Measurements from ENCODE around the gene CRISPLD2.

Gene CRISPLD2, protein sequence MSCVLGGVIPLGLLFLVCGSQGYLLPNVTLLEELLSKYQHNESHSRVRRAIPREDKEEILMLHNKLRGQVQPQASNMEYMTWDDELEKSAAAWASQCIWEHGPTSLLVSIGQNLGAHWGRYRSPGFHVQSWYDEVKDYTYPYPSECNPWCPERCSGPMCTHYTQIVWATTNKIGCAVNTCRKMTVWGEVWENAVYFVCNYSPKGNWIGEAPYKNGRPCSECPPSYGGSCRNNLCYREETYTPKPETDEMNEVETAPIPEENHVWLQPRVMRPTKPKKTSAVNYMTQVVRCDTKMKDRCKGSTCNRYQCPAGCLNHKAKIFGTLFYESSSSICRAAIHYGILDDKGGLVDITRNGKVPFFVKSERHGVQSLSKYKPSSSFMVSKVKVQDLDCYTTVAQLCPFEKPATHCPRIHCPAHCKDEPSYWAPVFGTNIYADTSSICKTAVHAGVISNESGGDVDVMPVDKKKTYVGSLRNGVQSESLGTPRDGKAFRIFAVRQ

DNA sequence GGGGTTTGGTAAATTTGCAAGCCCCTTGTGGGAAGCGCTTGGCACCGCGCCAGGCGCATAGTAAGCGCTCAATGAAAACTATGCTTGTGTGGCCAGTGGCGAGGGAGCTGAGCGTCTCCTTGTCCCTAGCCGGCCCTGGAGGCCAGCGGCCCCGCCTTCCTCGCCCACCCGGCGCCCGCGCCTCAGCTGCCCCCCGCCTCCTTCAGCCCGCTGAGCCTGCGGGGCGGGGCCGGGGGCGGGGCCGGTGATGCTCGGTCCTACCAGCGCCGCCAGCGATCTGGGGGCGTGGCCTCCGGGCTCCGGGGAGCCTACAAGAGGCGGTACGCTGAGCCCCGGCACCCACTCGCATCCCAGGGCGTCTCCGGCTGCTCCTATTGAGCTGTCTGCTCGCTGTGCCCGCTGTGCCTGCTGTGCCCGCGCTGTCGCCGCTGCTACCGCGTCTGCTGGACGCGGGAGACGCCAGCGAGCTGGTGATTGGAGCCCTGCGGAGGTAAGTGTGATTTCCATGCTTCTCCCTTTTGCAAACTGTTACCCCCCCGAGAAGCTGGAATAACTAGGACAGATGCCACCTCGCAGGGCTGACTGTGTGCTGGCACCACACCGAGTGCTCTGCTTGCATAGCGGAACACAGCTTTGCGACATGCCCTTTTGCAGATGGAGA is at the start of gene CRISPLD2:
CRISPLD2 (plus strand) TSS at position 342 of the 661 bp plus-strand sequence. CDS start 18,511 bp downstream, outside the sequence.
- H3K27ac ChIP-seq = no peak within 1 kb of the TSS
- TF ChIP-seq, protein P1, sequence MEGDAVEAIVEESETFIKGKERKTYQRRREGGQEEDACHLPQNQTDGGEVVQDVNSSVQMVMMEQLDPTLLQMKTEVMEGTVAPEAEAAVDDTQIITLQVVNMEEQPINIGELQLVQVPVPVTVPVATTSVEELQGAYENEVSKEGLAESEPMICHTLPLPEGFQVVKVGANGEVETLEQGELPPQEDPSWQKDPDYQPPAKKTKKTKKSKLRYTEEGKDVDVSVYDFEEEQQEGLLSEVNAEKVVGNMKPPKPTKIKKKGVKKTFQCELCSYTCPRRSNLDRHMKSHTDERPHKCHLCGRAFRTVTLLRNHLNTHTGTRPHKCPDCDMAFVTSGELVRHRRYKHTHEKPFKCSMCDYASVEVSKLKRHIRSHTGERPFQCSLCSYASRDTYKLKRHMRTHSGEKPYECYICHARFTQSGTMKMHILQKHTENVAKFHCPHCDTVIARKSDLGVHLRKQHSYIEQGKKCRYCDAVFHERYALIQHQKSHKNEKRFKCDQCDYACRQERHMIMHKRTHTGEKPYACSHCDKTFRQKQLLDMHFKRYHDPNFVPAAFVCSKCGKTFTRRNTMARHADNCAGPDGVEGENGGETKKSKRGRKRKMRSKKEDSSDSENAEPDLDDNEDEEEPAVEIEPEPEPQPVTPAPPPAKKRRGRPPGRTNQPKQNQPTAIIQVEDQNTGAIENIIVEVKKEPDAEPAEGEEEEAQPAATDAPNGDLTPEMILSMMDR (IDR thresholded peaks at IDR 0.05) = no peak
- no peak for TF ChIP-seq ZFX (IDR thresholded peaks at IDR 0.05; ENCODE audit: borderline replicate concordance)

DNA sequence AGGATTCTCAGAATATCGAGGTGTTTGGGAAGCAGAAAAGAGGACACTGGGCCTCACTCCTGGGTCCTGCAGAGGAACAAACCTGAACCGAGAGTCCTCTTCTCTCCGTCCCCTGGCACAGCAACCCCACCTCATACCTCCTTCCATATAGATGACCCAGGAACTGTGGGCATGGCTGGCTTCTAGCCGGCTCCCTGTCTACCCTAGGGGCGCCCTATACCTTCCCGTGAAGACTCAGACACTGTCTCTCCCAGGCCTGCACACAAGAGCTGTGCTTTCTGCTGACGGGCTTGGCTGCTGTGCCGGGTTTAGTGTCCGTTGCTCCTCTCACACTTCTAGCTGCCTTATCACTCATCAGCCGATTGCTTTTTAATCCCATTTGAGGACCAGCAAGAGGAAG is 46.5 kb upstream of the CRISPLD2 start:
- no peak overlapping the region for H3K27ac ChIP-seq
- no peak for TF ChIP-seq ZFX (IDR thresholded peaks at IDR 0.05; ENCODE audit: borderline replicate concordance)
- TF ChIP-seq, protein P1 (IDR thresholded peaks at IDR 0.05) = no peak

DNA sequence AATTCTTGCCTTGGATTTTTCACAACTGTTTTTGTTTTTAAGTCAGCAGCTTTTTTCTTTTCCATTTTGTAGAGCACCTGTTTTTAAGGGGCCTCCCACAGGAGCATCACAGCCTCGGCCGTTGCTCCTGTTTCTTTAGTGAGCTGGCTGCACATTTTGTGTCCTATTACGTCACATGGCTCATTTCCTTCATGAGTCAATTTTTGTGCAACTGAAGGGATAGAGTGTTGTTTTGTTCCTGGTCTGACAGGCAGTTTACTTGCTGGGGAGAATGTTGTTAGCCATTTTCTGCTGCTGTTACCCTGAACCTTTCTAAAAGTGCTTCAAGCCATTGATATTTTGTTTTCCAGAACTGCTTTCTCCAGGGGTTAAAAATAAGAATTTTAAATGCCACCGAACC is 45.0 kb upstream of the CRISPLD2 start:
- TF ChIP-seq ZFX (IDR thresholded peaks at IDR 0.05; ENCODE audit: borderline replicate concordance) = no peak
- TF ChIP-seq, protein P1 (IDR thresholded peaks at IDR 0.05) = no peak
- H3K27ac ChIP-seq = no peak overlapping the region

DNA sequence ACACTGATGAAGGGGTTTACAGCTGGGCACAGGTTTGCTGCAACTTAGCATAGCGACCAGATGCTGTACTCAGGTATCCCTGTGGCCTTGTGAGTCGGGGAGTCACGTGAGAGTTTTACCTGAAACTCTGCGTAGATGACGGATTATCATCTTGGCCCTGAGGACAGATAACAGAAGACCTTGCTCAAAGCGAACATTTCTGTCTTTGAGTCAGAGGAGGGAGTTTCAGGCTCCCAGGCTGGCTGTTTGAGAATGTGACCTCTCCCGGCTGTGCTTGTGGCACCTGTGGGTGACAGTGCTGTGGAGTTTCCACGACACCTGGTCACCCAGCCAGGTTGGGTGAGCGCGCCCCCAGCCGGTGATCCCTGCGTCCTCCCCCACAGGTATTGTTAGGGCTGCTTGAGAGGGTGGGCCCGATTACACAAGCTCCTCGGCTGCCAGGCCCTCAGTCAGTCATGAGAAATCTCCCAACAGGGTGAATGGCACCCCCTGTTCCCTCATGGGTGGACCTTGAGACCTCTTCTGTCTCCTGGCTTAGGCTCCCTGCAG is 44.4 kb upstream of the CRISPLD2 start:
- TF ChIP-seq, protein P1 (IDR thresholded peaks at IDR 0.05) = no peak
- TF ChIP-seq ZFX (IDR thresholded peaks at IDR 0.05; ENCODE audit: borderline replicate concordance) = no peak
- no peak overlapping the region for H3K27ac ChIP-seq

DNA sequence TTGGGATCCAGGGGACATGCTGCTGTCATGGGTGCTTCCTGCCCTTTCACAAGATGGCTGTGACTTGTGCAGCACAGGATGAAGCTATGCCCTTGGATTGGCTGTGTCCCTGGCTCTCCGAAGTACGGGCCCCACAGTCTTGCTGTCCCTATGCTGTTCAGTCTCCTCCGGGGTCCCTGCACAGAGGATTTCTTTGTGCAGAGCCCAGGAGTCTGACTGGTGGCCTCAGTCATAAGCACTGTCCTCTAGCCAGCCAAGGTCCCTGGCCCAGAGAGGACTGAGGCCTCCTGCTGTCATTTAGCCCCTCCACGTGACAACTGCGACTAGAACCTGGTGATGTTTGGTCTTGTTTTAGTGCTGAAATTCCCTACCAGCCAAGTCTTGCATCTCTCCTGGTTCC is 42.4 kb upstream of the CRISPLD2 start:
- TF ChIP-seq, protein P1 (IDR thresholded peaks at IDR 0.05) = no peak
- H3K27ac ChIP-seq = no peak overlapping the region

DNA sequence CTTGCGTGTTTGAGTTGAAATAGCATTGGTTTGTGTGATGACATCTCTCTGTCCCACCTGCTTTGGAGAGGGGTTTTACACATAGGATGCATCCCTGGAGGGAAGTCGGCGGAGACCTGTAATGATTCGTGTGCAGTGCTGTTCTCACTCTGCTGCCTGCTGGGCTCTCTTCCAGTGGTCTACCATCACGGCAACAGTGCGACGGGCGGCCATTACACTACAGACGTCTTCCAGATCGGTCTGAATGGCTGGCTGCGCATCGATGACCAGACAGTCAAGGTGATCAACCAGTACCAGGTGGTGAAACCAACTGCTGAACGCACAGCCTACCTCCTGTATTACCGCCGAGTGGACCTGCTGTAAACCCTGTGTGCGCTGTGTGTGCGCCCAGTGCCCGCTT is 41.1 kb upstream of the CRISPLD2 start:
- H3K27ac ChIP-seq = no peak overlapping the region
- no peak for TF ChIP-seq ZFX (IDR thresholded peaks at IDR 0.05; ENCODE audit: borderline replicate concordance)
- TF ChIP-seq, protein P1 (IDR thresholded peaks at IDR 0.05) = no peak

Measured in 22Rv1 (cell line).